ENCODE data around the gene CLTC.

- TF ChIP-seq CTCF (IDR thresholded peaks at IDR 0.05) (no peak), ZFX (IDR thresholded peaks at IDR 0.05; ENCODE audit: borderline replicate concordance) (no peak)
Measured at GRCh38 chr17:59727817-59728533, 108.3 kb downstream of the CLTC start.

Measured in 22Rv1 (cell line).